ENCODE results near the gene TMEM163.

Gene TMEM163

DNA sequence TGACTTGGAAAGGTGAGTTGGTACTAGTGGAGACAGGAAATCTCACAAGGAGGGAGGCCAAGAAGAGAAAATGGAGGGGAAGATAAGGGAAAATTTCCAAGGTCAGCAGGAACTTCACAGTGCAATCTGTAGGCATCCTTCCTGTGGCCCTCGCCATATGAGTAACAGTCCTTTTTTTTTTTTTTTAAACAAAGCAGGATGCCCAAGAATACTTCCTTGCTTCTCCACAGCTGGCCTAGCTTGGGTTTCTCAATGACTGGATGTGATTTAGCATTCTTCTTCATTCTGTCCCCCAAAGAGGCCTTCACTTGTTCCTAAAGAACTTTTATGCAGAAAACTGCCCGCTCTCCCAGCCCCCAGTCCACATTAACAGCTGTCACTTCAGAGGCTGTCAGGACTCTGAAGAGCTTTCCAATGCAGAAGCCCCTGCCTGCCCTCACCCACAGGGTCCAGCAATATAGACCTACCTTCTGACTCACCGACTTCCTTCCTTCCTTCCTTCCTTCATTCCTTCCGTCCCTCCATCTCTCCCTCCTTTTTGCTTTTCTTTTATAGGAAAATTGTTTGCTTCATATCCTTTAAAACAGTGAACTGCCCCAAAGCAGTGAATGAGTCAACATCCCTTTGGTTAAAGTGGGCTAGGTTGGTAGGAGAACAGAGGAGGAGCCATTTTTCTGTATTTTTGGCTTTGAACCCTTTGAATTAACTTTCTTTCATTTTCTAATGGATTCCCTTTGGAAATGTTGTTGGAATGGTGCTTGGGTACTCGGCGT lies 292.9 kb downstream of the TMEM163 start:
- no peak for DNase-seq

- no peak for DNase-seq
Observed at GRCh38 chr2:134421556-134422328, 297.1 kb downstream of the TMEM163 start.

- DNase-seq = no peak
Observed at GRCh38 chr2:134420920-134421319, 297.9 kb downstream of the TMEM163 start.

- DNase-seq = no peak
Observed at GRCh38 chr2:134420259-134420658, 298.5 kb downstream of the TMEM163 start.

DNA sequence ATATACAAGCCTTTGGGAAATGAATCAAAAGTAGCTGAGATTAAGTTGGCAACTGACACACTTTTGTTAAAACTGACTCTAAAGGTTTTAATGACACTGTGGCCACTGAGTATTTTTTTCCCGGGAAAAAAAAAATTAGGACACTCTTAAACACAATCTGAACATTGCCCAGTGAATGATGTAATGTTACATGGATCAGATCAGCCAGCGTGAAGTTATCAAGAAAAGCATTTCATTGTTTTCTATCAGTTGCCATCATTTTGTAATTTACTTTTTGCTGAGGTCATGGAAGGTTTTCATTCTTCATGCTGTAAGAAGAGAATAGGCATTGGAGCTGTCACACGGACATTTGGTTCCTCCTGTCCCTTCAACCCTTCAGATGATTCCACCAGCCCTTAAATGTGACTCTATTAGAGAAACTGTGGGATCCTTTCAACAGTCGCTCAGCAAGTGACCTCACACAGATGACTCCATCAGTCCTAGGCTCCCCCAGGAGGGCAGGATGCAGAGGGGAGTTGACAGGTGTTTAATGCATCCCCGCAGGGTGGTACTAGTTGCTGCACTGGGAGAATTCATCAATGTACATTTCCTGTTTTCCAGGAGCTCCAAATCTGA lies 300.7 kb downstream of the TMEM163 start:
- DNase-seq = no peak

DNA sequence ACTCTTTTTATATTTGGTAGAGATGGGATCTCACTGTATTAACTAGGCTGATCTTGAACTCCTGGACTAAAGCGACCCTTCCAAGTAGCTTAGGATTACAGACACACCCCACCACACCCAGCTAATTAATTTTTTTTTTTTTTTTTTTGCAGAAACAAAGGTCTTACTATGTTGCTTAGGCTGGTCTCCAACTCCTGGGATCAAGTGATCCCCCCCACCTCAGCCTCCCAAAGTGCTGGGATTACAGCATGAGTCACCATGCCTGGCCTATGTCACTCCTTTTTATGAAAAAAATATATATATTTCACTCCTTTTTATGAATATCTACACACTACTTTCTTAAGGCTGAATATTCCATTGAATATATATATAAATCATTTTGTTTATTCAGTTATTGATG lies 302.2 kb downstream of the TMEM163 start:
- no peak for DNase-seq

- DNase-seq = no peak
Observed at GRCh38 chr2:134416018-134416417, 302.8 kb downstream of the TMEM163 start.

- no peak for DNase-seq
Observed at GRCh38 chr2:134413912-134414311, 304.9 kb downstream of the TMEM163 start.

- no peak for DNase-seq
Observed at GRCh38 chr2:134413430-134413829, 305.4 kb downstream of the TMEM163 start.

DNA sequence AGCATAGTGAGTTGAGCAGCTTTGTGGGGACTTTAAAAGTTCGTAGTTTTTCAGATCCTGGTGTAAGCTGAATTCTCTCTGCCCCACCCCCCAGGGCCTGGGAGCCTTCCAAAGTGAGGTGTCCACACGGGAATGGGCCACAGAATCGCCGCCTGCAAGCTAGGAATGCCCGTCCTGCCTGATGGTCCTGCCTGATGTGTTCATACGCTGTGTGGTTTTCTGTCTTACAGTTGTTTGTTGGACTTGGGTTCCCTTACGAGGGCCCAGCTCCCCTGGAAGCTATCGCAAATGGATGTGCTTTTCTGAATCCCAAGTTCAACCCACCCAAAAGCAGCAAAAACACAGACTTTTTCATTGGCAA lies 306.2 kb downstream of the TMEM163 start:
- DNase-seq = no peak

GRCh38 chr2:134411828-134412638 lies 306.8 kb downstream of the TMEM163 start:
- peak; percentile 67 for DNase-seq

DNA sequence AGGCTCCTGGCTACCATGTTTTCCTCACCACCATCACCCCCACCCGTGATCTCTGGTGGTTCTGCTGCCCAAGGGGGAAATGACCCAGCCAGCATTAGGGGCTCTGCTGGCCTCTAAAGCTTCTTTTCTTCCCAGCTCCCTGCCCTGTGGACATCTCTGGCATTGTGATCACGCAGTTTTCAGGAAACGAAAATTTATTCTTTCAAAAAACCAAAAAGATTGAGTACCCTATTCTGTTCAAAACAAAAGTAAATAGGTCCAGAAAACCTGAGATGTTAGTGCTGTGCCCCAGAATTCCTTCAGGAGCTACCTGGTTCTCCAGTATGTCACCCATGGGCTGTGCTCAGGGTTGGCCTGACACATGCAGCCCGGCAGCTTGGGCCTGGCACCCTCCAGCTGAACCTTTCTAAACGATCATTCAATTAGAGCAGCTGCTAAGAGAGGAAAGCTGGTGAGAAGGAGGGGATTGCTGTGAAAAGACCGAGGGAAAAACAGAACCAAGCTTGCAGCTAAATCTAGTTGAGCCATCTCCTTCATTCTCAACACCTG lies 307.4 kb downstream of the TMEM163 start:
- no peak for DNase-seq

DNA sequence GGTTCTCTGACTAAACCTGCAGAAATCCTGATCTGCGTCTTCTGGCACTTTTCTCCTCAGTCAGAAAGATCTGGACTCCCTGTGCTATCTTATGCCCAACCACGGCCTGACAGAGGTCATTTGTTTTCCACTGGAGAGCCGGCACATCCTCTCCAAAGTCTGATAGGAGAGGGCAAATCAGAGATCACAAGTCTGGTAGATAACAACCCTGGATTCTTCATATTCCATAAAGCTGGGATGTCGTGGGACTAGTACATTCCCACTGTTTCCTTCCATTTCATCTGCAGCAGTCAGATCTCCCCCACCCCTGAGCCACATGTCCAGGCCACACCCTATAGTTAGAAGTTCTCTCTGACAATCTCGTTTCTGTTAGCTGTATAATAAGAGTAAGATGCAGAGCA lies 308.0 kb downstream of the TMEM163 start:
- DNase-seq = no peak

- no peak for DNase-seq
Observed at GRCh38 chr2:134410006-134410405, 308.8 kb downstream of the TMEM163 start.

GRCh38 chr2:134408791-134409190 lies 310.0 kb downstream of the TMEM163 start:
- no peak for DNase-seq

DNA sequence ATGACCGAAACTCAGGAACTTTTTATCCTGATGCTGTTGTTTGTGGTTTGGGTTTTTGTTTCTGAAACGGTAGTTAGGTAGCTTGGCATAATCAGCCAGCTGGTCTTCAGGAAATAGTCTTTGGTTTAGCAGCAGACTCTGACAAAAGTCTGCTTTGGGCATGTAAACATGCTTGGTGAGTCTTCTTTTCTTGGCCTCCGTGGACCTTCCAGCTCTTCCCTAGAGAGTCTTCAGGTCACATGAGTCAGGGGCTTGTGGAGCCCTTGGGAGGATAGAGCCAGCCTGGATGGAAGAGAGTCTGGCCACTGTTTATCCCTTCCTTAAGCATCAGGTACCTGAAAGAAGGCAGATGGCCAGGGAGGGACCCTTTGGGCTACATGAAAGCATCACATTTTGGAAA lies 310.4 kb downstream of the TMEM163 start:
- no peak for DNase-seq

DNA sequence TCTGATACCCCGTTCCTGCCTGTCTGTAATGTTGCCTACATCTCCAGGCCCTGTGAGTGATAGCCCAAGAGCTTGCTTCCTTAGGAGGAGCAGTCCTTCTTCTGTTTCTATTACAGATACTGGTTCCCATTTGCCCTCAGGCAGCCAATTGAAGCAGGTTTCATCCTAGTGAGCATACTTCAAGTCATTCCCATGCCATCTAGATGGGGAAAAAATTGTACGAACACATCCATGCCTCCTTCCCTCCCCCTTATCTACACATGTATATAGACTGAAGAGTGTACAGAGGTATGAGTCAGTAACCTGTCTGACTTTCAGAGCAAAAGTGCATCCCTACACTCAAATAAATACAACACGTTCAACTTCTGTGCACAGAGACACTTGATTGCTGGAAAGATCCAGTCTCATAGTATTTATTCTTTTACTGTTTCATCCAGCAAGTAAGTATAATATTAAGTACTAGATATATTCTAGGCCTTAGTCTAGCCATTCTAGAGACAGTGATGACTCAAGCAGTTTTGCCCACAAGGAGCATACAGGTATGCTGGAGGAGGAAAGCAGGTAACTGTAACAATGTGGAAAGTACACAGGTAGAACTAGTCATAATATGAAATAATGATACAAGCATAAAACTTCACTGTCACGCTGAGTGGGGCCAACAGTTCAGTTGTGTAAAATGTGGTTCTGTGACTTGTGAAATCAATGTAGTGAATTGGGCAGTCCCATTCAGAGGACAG lies 311.5 kb downstream of the TMEM163 start:
- DNase-seq = no peak

- DNase-seq = no peak
Observed at GRCh38 chr2:134406736-134407135, 312.1 kb downstream of the TMEM163 start.

DNA sequence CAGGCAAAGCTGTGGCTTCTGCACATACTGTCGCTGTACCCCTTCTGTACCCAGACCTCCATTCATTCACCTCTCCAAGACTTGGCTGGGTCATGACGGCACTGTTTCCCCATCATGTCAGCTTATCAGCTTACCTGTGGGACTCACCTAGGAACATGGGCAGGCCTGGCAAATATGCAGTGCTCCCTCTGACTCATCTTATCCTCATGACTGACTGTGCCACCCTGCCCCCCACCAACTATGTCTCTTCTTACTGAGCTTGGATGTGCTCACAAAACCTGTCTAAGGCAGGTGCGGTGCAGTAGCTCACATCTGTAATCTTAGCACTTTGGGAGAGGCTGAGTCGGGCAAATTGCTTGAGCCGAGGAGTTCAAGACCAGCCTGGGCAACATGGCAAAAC lies 312.5 kb downstream of the TMEM163 start:
- DNase-seq = no peak

Data from GDM1 (cell line).